ENCODE data around the gene ARHGAP26. TPM values are rescaled to one million over a fixed set of nuclear protein-coding genes. Genes with fewer than 3 reads are reported as not detected.

ARHGAP26 gene
- total and polyA plus RNA-seq, 2 of the 4 experiments (the other 2 are of a cell fraction) = 0.54 to 0.56 TPM

GRCh38 chr5:143059976-143060765 lies 290.0 kb downstream of the ARHGAP26 start:
- peak overlapping the region; percentile 68 for H4K5ac ChIP-seq (ENCODE audit: low read depth, low read length)
- no peak overlapping the region for H2AFZ ChIP-seq (replicated peaks; ENCODE audit: low read length, poor library complexity)
- H3K4me3 ChIP-seq (ENCODE audit: insufficient read depth, low read depth, low read length) = no peak overlapping the region
- H4K20me1 ChIP-seq (ENCODE audit: insufficient read depth, low read length) = no peaks in the 10 kb centered on the region
- no peaks in the 10 kb centered on the region for H3K9me3 ChIP-seq (ENCODE audit: control insufficient read depth, insufficient read depth, low read length)
- peak overlapping the region; percentile 45; the same call in 1 of the 2 replicates for H3K4me2 ChIP-seq (ENCODE audit: low read depth, low read length)
- H2BK5ac ChIP-seq (ENCODE audit: low read depth, low read length, poor library complexity, severe bottlenecking) = peak overlapping the region; percentile 88
- ChIA-PET CTCF (interaction anchor here (0.9 to 2.2 kb wide), 2 partner anchors 57 to 58 kb away, joined by 3 to 6 read pairs; no protein-coding TSS in a partner anchor), POLR2A (ENCODE audit: unreplicated experiment) (no interaction called here)
- dilution Hi-C loops (cut with HindIII; ENCODE audit: low sequenced_read_pairs, unreplicated experiment) (no loop called here), intact Hi-C loops (cut with micrococcal nuclease) (loop anchor here (2.0 to 5.0 kb wide), 2 partner anchors 33 to 343 kb away; partner anchors contain the start of gene NR3C1), in situ Hi-C loops (cut with MboI; ENCODE audit: low sequenced_read_pairs) (no loop called here)
- peak overlapping the region; percentile 57 for H3K56ac ChIP-seq (ENCODE audit: extremely low read depth, insufficient read depth, low read length)
- peak overlapping the region; percentile 97; the same call in 2 of the 3 replicates for H2BK15ac ChIP-seq (ENCODE audit: low read depth, low read length)
- peaks cover 26% of the 10 kb centered on the region for H3K9me1 ChIP-seq (ENCODE audit: insufficient read depth, low read length)
- DNase-seq (peak; percentile 42), ATAC-seq (ENCODE audit: low read depth) (peak; percentile 21)
- H3K27ac ChIP-seq (ENCODE audit: insufficient read depth, low read length) = peak overlapping the region; percentile 85
- 80% methylated on average over 3 of the region's 3 CpGs; no CpG with 5 or more reads in 1 of the 2 experiments for WGBS, 2 experiments (ENCODE audit: extremely low coverage in 2 of 2, insufficient read length in 1 of 2)
- peak overlapping the region; percentile 78 for H2BK20ac ChIP-seq (ENCODE audit: low read depth, low read length)
- peak overlapping the region; percentile 64 for H3K4ac ChIP-seq (ENCODE audit: low read depth, low read length)
- TF ChIP-seq FOS (IDR thresholded peaks at IDR 0.05; ENCODE audit: low read depth, low read length) (no peak), RAD21 (IDR thresholded peaks at IDR 0.05; ENCODE audit: low read length) (no peak), RCOR1 (IDR thresholded peaks at IDR 0.05; ENCODE audit: insufficient replicate concordance, low read length) (no peak), ELK1 (IDR thresholded peaks at IDR 0.05; ENCODE audit: borderline replicate concordance, low read depth, low read length) (no peak), MXI1 (IDR thresholded peaks at IDR 0.05; ENCODE audit: borderline replicate concordance, low read depth, low read length) (no peak), POLR2A (IDR thresholded peaks at IDR 0.05; ENCODE audit: low read depth, low read length) (no peak), MAFK (IDR thresholded peaks at IDR 0.05; ENCODE audit: low read depth, low read length) (no peak), CHD1 (IDR thresholded peaks at IDR 0.05; ENCODE audit: low read depth, low read length) (no peak), CEBPB (IDR thresholded peaks at IDR 0.05; ENCODE audit: low read depth, low read length) (no peak), SMC3 (IDR thresholded peaks at IDR 0.05; ENCODE audit: low read depth, low read length) (no peak), NFE2L2 (IDR thresholded peaks at IDR 0.05; ENCODE audit: low read depth, low read length) (no peak)
- TF ChIP-seq, protein P1, sequence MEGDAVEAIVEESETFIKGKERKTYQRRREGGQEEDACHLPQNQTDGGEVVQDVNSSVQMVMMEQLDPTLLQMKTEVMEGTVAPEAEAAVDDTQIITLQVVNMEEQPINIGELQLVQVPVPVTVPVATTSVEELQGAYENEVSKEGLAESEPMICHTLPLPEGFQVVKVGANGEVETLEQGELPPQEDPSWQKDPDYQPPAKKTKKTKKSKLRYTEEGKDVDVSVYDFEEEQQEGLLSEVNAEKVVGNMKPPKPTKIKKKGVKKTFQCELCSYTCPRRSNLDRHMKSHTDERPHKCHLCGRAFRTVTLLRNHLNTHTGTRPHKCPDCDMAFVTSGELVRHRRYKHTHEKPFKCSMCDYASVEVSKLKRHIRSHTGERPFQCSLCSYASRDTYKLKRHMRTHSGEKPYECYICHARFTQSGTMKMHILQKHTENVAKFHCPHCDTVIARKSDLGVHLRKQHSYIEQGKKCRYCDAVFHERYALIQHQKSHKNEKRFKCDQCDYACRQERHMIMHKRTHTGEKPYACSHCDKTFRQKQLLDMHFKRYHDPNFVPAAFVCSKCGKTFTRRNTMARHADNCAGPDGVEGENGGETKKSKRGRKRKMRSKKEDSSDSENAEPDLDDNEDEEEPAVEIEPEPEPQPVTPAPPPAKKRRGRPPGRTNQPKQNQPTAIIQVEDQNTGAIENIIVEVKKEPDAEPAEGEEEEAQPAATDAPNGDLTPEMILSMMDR (conservative IDR thresholded peaks at IDR 0.05; ENCODE audit: low read depth, low read length) = no peak
- H2AK5ac ChIP-seq (ENCODE audit: low read depth, low read length) = peak overlapping the region; percentile 15; the same call in 1 of the 2 replicates
- peak overlapping the region; percentile 80 for H2BK120ac ChIP-seq (ENCODE audit: low read depth, low read length)
- H3K4me1 ChIP-seq (ENCODE audit: control insufficient read depth, insufficient read depth, low read length) = peaks cover 42% of the 10 kb centered on the region
- no peak overlapping the region for H2AK9ac ChIP-seq (replicated peaks; ENCODE audit: low read depth, low read length, poor library complexity)
- peaks cover 0 to 14% of the 10 kb centered on the region in 2 experiments; a peak in 2 of 4 replicates for H3K79me1 ChIP-seq (ENCODE audit: low read depth in 1 of 2, low read length in 2 of 2)
- peak overlapping the region; percentile 69 to 81 for H4K8ac ChIP-seq (ENCODE audit: low read depth in 2 of 2, low read length in 2 of 2)
- BruUV-seq (replicated peaks) = no TSS peak
- H3K18ac ChIP-seq (ENCODE audit: low read depth, low read length) = peak overlapping the region; percentile 87
- H3K14ac ChIP-seq (replicated peaks; ENCODE audit: low read depth, low read length) = peak overlapping the region; percentile 77; the same call in 1 of the 2 replicates
- H4K91ac ChIP-seq (ENCODE audit: insufficient read depth, low read depth, low read length) = peak overlapping the region; percentile 76; the same call in 1 of the 2 replicates
- H3K23ac ChIP-seq (ENCODE audit: low read depth, low read length) = peak overlapping the region; percentile 34
- peak overlapping the region; percentile 14; the same call in 1 of the 2 replicates for H3K9ac ChIP-seq (ENCODE audit: low read depth, low read length)
- no peaks in the 10 kb centered on the region for H3K36me3 ChIP-seq (ENCODE audit: control insufficient read depth, insufficient read depth, low read length)
- no peaks in the 10 kb centered on the region for H3K27me3 ChIP-seq (ENCODE audit: control insufficient read depth, insufficient read depth, low read length)
